HG03097 (cell line): ENCODE measurements around the gene SLC29A1.
A peak's percentile ranks its signal among the peaks of the same experiment; 100 is the strongest.

Experiments used
- ATAC-seq: cut with Tn5 transposase; IDR thresholded peaks from one replicate; pipeline ENCODE4 v1.9.1; 2021; ENCODE audit not compliant: unreplicated experiment, low FRiP score

SLC29A1 gene

GRCh38 chr6:44251576-44252524, 28.5 kb downstream of the SLC29A1 start:
- no peak for ATAC-seq

GRCh38 chr6:44253307-44254101, 30.1 kb downstream of the SLC29A1 start:
- no peak for ATAC-seq

- ATAC-seq = no peak
Measured at GRCh38 chr6:44254191-44255104, 31.1 kb downstream of the SLC29A1 start.

- no peak for ATAC-seq
Measured at GRCh38 chr6:44255105-44255808, 31.9 kb downstream of the SLC29A1 start.

GRCh38 chr6:44255871-44256774, 32.7 kb downstream of the SLC29A1 start:
- ATAC-seq = no peak

- ATAC-seq = no peak
Measured at GRCh38 chr6:44256775-44257024, 33.3 kb downstream of the SLC29A1 start.

GRCh38 chr6:44257025-44257752, 33.8 kb downstream of the SLC29A1 start, which contains the start of gene SLC35B2:
Gene SLC35B2 (minus strand): TSS chr6:44257528. CDS start chr6:44257410, 118 bp downstream.
- ATAC-seq = peak; percentile 49

GRCh38 chr6:44257753-44258324, 34.4 kb downstream of the SLC29A1 start:
- no peak for ATAC-seq

GRCh38 chr6:44258325-44258863, 35.0 kb downstream of the SLC29A1 start:
- no peak for ATAC-seq

- no peak for ATAC-seq
Measured at GRCh38 chr6:44258921-44259320, 35.5 kb downstream of the SLC29A1 start.

GRCh38 chr6:44260011-44260410, 36.6 kb downstream of the SLC29A1 start:
- no peak for ATAC-seq

GRCh38 chr6:44260451-44261297, 37.3 kb downstream of the SLC29A1 start:
- no peak for ATAC-seq

- no peak for ATAC-seq
Measured at GRCh38 chr6:44261581-44261980, 38.2 kb downstream of the SLC29A1 start.

GRCh38 chr6:44262467-44263353, 39.3 kb downstream of the SLC29A1 start:
- no peak for ATAC-seq

- ATAC-seq = no peak
Measured at GRCh38 chr6:44263354-44264100, 40.1 kb downstream of the SLC29A1 start.
